ENCODE data around the gene COL8A1. TPM values are rescaled to one million over a fixed set of nuclear protein-coding genes. Genes with fewer than 3 reads are reported as not detected.

The COL8A1 gene
- 36.4 and 726 TPM in 2 replicates for total RNA-seq

DNA sequence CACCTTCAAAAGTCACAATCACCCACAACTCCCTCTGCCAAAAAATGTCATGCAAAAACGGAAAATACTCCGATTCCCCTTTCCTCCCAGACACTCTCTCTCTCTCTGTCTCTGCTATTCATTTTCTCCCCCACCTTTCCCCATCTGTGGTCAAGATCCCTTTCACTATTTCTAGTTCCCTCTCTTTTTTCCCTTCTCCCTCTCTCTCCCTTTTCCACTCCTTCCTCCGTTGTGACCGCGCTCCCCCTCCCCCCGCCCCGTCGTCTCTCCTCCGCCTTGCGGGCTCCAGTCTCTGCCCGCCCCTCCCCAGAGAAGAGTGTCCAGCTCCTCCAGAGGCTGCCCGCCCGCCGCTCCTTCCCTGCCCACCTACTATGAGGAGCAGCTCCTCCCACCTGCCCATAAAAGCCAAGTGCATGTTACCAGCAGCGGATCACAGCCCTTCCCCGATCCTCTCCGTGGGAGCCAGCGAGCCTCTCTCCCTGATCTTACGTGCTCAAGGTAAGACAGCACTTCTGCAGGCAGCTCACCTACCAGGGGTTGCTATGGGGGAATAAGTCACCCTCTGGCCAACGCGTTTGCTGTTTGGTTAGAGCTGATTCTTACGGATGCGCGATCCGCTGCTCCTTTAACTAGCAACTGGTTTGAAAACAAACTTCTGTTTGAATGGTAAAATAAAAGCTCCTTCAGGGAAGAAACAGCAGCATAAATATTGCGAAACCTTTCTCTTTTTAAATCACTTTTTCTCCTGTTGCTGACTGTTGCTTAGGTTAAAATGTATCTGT, at the start of gene COL8A1:
TSS of gene COL8A1 (plus strand) at position 428 of the 782 bp plus-strand sequence. CDS start 152,089 bp downstream, outside the sequence.

DNA sequence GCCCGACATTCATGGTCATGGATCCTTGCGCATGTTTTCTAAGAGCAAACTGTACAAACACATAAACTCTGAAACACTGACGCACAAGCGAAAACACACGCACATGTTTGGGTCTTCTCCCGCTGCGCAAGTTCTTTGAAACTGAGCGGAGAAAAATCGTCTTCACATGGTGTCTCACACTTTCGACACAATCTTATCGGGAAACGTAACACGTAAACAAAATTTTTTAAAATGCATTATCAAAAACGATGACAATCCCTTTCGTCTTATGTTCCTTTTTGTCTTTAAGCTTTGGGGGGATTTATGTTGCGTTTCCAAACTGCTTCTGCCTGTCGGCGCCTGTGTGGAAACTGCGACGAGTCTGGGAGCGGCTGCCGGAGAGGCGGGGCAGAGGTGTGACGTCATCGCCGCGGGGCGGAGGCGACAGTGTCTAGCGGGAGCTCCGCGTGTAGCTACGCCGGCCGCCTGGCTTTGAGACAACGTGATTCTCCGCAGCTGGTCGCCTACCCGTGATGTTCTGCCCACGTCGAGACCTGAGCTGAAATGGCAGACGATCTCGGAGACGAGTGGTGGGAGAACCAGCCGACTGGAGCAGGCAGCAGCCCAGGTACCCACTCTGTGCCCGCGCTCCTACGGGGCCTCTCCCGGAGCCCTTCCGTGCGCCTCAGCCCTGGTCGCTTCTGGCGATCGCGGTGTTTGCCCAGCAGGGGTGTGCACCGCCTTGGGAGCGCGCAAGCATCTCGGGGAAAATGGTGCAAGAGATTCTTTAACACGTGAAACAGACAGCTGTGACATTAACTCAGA, 179.2 kb downstream of the COL8A1 start, which contains the start of gene CMSS1:
TSS of gene CMSS1 (plus strand) at position 426 of the 804 bp plus-strand sequence.

Other genes starting within 250 kb of the COL8A1 start
- 4.3 and 7.6 TPM in 2 replicates for gene CMSS1, start 179.3 kb downstream of the COL8A1 start, total RNA-seq